22Rv1 (cell line): Measurements from ENCODE around the gene MYPOP.

ENCODE experiments used
- ZFX ChIP-seq: fragments of 450-650 bp; IDR thresholded peaks from 2 replicates; pipeline ENCODE4 v1.6.1; 2017; ENCODE audit warnings: antibody characterized with exemption, borderline replicate concordance
- TF ChIP-seq, protein P1 (sequence below): fragments of 450-650 bp; IDR thresholded peaks from 2 replicates; pipeline ENCODE4 v1.5.1; 2017; ENCODE audit warnings: mild to moderate bottlenecking

DNA sequence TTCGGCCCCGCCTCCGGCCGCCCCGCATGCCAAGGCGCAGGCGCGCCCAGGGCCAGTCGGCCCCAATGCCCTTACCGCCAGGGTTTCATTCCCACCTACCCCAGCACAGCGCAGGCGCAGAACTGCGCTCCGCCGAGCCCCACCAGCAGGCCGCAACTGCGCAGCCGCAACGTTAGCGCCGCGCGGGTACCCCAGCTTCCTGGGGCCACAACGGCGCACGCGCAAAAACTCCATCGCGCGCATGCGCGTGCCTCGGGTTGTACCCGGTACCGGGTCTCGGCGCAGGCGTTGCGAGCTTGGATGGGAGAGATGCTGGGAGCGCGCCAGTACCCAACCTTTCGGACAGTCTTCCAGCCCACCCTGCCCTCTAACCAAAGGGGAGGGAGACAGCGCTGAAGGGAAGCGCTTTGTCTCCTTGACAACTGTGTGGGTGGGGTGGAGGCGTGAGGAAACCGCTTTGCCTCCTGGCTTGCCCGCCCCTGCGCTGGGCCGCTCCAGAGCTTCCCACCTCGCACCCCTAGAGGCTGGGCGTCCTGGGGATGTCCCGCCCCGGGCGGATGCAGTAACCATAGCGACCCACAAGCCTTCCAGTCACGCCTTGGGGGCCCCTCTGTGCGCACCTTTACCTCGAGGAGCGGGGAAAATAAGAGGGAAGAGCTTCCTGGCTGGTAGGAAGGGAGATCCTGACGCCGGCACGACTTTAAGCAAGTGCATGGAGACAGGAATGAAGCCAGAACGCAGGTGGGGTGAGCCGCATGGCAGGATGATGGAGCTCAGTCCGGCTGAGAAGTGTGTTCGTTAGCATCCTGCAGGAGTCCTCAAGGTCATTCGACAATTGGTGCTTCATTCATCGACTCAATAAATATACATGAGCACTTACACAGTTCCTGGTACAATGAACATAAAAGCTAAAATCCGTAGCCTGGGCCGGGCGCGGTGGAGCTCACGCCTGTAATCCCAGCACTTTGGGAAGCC lies 525 bp upstream of the MYPOP start:
- TF ChIP-seq, protein P1, sequence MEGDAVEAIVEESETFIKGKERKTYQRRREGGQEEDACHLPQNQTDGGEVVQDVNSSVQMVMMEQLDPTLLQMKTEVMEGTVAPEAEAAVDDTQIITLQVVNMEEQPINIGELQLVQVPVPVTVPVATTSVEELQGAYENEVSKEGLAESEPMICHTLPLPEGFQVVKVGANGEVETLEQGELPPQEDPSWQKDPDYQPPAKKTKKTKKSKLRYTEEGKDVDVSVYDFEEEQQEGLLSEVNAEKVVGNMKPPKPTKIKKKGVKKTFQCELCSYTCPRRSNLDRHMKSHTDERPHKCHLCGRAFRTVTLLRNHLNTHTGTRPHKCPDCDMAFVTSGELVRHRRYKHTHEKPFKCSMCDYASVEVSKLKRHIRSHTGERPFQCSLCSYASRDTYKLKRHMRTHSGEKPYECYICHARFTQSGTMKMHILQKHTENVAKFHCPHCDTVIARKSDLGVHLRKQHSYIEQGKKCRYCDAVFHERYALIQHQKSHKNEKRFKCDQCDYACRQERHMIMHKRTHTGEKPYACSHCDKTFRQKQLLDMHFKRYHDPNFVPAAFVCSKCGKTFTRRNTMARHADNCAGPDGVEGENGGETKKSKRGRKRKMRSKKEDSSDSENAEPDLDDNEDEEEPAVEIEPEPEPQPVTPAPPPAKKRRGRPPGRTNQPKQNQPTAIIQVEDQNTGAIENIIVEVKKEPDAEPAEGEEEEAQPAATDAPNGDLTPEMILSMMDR, result no peak
- no peak for TF ChIP-seq ZFX
